Suprapubic skin (tissue), 3 donors: Measurements from ENCODE around the gene ZNF423.

Experiments
- POLR2AphosphoS5 ChIP-seq, 3 donors: sonication (generic); formaldehyde crosslinking; IDR thresholded peaks; one replicate each; pipeline ENCODE4 v1.6.1; 2017; ENCODE audit warnings: antibody characterized with exemption in 3 of 3
- TF ChIP-seq, protein P1 (sequence below), 2 donors: fragments of 200-600 bp in 1 of 2; fragments of 450-650 bp in 1 of 2; sonication (generic) in 1 of 2; IDR thresholded peaks; one replicate each; pipeline ENCODE4 v1.5.1; 2016 to 2019; ENCODE audit warnings: antibody characterized with exemption in 2 of 2, mild to moderate bottlenecking in 1 of 2, moderate library complexity in 1 of 2

GRCh38 chr16:49709057-49709456 lies 146.9 kb downstream of the ZNF423 start:
- TF ChIP-seq, protein P1, sequence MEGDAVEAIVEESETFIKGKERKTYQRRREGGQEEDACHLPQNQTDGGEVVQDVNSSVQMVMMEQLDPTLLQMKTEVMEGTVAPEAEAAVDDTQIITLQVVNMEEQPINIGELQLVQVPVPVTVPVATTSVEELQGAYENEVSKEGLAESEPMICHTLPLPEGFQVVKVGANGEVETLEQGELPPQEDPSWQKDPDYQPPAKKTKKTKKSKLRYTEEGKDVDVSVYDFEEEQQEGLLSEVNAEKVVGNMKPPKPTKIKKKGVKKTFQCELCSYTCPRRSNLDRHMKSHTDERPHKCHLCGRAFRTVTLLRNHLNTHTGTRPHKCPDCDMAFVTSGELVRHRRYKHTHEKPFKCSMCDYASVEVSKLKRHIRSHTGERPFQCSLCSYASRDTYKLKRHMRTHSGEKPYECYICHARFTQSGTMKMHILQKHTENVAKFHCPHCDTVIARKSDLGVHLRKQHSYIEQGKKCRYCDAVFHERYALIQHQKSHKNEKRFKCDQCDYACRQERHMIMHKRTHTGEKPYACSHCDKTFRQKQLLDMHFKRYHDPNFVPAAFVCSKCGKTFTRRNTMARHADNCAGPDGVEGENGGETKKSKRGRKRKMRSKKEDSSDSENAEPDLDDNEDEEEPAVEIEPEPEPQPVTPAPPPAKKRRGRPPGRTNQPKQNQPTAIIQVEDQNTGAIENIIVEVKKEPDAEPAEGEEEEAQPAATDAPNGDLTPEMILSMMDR (IDR thresholded peaks at IDR 0.05): no peak
- TF ChIP-seq POLR2AphosphoS5 (IDR thresholded peaks at IDR 0.05): no peak
